GM18511 (cell line): ENCODE measurements around the gene RIN2.
"Not testable (repeated sequence)": the region's sequence is repeated elsewhere in the genome, so short reads cannot be mapped to it uniquely, and the experiment has no call there.

Experiments used
- ATAC-seq: cut with Tn5 transposase; IDR thresholded peaks from one replicate; pipeline ENCODE4 v1.9.1; 2021; ENCODE audit warnings: mild to moderate bottlenecking, moderate library complexity; ENCODE audit not compliant: unreplicated experiment

The RIN2 gene

DNA sequence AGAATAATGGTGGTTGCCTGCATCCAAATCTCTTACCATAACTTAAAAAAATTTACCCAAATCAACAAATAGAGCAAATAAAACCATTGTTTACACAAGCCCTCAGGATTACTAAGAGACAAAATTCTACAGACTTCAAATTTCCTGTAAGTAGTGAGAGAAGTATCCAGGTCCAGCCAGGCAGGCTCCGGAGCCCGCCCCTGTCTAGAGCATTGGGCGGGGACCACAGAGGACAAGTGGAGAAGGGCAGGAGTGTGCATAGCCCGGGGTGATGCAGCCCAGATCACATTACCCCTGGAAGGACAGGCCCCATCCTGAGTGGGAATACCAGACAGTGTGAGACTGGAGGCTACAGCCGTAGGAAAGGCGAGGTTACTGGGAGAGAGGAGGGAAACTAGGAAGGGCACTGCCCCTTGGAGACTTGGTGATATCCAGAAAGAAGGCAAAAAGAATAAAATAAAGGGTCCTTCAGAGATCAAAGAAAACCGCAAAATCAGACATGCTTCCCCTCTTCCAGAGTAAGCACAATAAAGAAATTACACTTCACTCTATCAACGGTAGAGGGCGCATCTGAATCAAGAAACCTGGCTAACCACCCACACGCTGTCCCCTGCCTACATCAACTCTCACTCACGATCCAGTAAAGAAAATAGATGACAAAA is 26.6 kb downstream of the RIN2 start:
- ATAC-seq: peak; percentile 62

DNA sequence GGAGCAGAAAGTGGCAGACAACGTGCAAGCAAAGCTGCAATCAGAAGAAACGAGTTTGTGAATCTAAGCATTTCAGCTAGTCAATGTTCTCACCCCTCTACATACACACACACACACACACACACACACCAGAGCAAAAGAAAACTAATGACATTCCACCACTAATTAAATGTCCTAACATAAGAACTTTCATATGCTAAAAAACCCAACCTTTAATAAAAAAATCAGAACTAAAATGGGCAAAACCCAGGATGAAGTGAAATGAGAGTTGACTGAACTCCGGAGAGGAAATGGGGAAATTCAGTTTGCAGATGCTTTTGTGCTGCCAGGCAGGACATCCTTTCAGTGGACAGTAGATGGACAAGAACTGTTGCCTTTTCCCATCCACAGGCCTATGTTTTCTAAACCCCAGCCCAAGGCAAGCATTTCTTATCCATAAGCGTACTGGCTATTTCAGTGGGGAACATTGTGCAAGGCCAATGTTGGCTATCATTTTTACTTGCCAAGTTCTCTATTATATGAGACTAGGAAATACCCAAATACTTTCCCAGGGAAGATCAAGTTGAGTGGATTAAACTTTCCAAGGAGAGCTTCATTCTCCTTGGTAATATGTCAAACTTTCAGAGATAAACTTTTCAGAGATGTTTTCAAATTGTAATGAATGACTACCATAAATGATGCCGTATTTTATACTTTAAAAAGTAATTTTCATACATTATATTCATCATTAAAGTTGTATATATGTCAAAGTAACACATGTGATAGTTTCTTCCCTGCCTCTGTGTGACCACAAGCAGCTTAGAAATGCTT is 27.3 kb downstream of the RIN2 start:
- ATAC-seq: no peak

DNA sequence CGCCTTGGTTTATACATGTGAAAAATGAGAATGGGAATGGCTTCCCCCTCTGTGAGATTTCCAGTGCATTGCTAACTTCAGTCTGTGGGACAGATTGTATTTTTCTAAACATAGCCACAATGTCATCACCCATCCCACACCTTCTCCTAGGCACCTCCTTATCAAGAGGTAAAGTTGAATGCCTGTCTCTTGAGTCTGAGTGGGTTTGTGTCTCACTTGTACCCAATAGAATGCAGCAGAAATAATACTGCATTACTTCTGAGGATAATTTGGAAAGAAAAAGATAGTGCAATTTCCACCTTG is 27.9 kb downstream of the RIN2 start:
- no peak for ATAC-seq

DNA sequence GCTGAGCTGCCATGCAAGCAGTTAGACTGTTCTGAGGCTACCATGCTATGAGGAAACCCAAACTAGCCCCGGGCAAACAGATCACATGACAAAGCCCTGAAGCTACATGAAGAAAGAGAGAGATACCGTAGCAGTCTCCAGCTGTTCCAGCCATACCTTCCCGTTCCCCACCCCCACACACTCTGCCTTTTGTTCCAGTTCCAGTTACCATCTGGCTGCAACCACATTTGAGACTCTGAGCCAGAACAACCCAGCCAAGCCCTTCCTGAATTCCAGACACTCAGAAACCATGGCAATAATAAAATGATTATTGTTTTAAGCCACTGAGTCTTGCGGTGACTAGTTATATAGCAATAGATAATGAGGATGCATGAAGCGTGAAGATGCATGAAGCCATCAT is 28.3 kb downstream of the RIN2 start:
- no peak for ATAC-seq

DNA sequence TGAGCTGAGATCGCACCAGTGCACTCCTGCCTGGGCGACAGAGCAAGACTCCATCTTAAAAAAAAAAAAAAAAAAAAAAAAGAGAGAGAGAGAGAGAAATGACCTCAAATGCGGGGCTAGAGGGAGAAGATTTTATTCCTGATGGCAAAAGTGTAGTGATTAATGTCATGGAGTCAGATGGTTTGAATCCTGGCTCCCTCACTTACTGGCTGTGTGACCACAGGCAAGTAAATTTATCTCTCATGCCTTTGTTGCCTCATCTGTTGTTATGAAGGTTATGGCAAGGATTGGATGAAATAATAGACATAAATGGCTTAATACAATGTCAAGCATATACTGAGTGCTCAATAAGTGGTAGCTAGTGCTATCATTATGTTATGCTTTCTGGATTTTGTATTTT is 29.3 kb downstream of the RIN2 start:
- ATAC-seq: no peak

DNA sequence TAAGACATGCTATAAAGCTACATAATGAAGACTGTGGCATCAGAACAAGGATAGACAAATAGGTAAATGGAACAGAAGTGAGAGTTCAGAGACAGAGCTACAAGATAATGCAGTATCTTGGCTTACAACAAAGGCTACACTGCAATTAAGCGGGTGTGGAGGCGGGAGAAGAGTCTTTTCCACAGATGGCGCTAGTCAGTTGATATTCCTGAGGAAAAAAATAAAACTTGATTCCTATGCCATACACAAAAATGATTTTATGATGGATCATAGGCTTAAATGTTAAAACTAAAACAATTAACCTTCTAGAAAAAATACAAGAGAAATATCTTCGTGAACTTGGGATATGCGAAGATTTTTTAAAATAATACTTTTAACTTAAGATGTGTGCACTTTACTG is 31.0 kb downstream of the RIN2 start:
- ATAC-seq: no peak

DNA sequence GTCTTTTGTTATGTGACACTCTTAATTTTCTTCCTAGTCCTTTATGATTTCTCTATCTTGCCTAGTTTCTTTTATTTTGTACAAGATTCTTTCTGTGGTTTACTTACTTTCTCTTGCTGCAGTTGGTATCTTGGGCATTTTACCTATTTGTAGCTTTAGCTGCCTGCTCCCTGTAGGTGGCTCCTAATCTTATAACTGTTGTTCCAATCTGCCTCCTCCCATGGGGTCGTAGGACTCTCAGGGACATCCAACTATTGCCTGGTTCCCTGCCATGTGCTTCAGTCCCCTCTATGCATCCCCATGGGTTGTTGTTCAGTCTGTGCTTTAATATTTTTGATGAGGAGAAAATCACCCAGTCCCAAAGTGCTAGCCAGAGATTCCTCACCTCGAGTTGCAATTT is 31.4 kb downstream of the RIN2 start:
- ATAC-seq: no peak

DNA sequence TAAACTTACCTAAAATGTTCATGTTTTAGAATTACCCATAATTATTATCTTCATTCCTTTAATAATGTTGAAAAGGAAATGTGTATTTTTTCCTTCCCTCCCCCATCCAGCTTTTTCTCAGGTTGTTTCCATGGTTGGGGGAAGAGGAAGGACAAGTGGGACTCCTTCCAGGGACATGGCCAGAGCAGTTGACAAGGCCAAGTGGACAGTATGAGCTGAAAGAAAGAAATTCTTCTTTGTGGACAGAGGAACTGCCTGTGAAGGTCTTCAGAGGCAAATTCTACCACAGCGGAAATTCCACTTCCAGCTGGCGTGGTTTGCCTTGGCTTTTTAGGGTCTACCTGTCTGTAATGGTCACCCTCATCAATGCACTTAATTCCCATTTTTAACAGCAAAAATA is 33.8 kb downstream of the RIN2 start:
- no peak for ATAC-seq

DNA sequence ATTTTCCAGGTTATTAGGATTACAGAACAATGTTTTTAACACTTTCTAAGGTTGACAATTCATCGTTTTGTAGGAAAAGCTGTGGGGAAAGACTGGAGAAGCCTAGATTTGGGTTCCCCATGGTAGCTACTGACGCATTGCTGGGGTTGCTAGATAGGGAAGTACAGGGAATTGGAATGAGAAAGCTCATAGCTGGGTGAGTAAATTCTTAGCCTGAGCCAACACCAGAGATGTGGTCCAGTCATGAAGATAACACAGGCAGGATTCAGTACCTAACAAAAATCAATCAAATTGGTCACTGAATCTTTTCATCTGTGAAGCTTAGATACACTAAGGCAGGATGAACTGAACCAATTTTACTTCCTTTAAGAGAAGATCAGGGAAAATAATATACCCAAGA is 35.7 kb downstream of the RIN2 start:
- no peak for ATAC-seq

DNA sequence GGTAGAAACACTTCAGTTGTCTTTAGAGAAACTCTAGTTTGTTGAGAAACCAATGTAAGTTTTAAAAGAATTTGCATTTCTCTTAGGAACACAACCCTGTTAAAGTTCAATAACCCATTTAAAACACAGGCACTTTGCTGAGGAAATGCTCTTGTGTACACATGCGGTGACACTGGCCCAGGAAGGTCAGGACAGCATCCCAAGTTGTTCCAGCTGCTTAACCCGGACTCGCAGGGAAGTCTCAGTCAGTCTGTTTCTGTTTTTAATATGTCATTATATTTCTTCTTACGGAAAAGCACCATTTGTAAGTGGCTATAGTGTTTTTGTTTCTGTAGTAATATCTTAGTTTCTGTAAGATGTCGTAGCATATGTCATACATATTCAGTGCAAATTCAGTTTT is 36.9 kb downstream of the RIN2 start:
- no peak for ATAC-seq

DNA sequence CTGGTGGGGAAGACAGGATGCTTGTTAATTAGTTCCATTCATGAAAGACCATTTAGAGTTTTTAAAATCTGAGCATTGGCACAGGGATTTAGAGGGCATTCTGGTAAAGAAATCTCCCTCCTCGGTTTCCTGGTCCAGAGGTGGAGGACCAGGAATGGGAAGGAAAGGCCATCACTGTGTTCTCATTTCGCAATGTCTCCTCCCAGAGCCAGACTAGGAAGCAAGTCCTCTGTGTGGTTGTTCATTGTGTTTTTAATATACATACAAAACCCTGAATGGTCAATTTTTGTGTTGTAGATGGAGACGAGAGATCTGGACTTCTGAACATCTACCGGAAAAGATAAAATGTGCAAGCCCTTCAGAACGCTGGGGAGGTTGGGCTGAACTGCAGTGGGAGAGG is 41.3 kb downstream of the RIN2 start:
- no peak for ATAC-seq

DNA sequence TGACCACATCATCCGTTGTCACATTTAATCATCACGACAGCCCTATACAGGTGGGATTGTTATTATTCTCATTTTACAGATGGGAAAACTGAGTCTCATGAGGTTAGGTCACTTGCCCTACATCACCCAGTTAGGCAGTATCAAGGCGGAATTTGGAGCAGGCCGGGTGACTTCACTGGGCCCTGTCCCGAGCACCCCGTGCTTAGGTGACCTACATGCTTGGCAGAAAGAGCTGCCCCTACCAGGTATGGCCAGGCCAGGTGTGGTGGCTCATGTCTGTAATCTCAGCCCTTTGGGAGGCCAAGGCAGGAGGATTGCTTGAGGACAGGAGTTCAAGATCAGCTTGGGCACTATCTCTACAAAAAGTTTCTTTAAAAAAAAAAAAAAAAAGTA is 44.0 kb downstream of the RIN2 start:
- ATAC-seq: no peak

DNA sequence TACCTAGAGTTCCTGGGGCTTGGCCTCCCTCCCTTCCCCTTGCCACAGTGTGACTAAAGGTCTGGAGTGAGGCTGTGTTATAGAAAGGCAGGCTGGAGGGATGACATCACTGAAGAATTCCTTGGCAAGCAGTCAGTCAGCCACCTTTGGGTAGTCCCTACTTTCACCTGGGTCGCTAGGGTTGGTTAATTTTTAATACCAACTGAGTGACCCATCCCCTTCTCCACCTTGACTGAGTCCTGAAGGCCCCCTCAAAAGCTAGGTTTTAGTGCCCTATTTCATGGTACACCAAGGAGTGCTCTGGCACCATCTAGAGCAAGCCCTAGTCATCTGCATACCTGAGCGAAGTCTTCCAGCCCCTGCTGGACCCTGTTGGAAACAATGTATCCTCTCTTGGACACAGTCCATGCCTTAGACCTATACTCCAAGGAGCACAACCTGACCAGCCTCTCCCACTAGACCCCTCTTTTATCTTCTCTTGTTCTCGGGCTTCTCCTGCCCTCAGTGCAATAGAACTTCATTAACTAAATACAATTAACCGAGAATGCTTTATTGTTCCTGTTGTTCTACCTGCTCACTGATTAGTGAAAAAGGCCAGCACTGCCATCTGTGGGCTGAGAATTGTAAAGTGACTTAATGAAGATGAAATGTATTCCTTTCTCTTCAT is 44.6 kb downstream of the RIN2 start:
- ATAC-seq: no peak

DNA sequence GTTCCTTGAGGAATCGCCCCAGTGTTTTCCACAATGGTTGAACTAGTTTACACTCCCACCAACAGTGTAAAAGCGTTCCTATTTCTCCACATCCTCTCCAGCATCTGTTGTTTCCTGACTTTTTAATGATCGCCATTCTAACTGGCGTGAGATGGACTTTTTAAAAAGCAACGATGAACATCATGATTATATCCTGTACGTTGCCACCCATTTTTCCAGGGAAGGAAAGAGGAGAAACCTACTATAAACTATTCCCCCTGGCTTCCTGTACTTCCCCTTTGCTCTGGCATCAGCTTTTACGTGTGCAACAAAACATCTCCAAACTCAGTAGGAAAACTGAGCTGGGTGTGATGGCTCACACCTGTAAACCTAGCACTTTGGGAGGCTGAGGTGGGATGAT is 48.2 kb downstream of the RIN2 start:
- ATAC-seq: not testable (repeated sequence)

DNA sequence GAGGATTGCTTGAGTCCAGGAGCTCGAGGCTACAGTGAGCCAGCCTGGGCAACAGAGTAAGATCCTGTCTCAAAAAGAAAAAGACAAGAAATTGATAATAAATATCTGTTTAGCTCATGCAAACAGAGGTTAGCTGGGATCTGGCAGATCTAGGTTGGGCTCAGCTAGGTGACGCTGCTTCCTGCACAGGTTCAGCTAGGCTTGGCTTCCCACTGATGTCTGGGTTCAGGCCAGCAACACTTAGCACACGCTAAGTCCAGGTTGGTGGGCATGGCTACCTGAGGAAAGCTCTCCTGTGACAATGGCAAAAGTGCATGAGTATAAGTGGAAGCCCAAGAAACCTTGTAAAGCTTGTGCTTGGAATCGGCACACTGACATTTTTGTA is 48.7 kb downstream of the RIN2 start:
- no peak for ATAC-seq

DNA sequence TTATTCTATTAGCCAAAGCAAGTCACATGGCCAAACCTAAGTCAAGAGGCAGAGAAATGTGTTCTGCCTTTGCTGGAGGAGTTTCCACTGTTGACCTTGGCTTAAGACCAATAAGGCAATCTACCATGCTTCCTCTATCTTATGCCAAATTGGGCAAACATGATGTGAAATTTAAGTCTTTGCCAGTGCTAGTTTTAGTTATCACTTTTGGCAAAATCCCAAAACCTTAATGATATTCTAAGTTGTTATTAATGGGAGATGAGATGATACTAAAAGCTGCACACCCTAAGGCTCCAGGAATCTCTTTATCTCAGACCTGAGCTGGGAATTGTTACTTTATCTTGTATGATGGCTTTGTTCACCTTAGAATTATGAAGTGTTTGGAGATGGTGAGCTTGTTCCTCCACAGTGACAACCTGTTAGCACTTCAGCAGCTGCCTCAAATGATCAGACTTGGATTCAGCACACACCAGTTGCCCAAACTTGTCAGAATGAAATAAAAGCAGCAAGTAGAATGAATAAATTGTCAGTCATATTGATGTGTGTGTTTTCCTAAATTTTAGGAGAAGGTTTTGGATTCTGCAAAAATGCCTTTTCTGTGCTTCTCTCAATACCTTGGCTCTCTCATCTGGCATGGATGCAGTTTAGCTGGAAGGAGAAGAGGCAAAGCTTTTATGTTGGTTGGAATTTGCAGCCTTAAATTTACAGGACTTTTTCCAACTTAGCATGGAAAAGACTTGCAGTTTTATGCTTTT is 49.3 kb downstream of the RIN2 start:
- no peak for ATAC-seq
